ENCODE data around the gene PLEKHN1. TPM values are rescaled to one million over a fixed set of nuclear protein-coding genes. Genes with fewer than 3 reads are reported as not detected.
"Not testable (repeated sequence)": the region's sequence is repeated elsewhere in the genome, so short reads cannot be mapped to it uniquely, and the experiment has no call there.

The PLEKHN1 gene
- total RNA-seq, 4 donors from 2014 or later = 0.14 to 1.4 TPM; not detected in 2

DNA sequence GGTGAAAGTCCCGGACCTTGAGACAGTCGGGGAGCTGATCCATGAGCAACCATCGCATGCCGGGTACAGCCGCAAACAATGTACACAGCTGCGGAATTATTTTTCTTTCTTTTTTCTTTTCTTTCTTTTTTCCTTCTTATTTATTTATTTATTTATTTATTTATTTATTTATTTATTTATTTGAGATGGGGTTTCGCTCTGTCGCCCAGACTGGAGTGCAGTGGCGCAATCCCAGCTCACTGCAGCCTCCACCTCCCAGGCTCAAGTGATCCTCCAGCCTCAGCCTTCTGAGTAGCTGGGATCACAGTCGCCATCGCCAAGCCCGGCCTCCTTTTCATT is 18.2 kb downstream of the PLEKHN1 start:
- DNase-seq = no peak
- H3K9me3 ChIP-seq = no peaks in the 10 kb centered on the region
- in situ Hi-C loops (cut with MboI; ENCODE audit: low pct_ligation_motif_present in 1 of 4, low pct_unique_long_range_greater_than_20kb in 1 of 4, low sequenced_read_pairs in 3 of 4) (no loop called here), intact Hi-C loops (cut with DNase I; ENCODE audit: low total_unique reads) (no loop called here)
- 11 to 36% methylated on average over 7 to 12 of the region's 12 CpGs for WGBS, 2 donors (ENCODE audit: low coverage in 1 of 2)
- no peak overlapping the region for H3K27ac ChIP-seq
- H3K4me3 ChIP-seq = no peak overlapping the region
- H3K27me3 ChIP-seq = peaks cover 75% of the 10 kb centered on the region
- TF ChIP-seq EP300 (IDR thresholded peaks at IDR 0.05; ENCODE audit: low read depth) (no peak), POLR2AphosphoS5 (IDR thresholded peaks at IDR 0.05) (no peak), CTCF (IDR thresholded peaks at IDR 0.05) (peak in 2 of 5 experiments; percentile 20 to 23)
- no peaks in the 10 kb centered on the region for H3K36me3 ChIP-seq
- H3K4me1 ChIP-seq = peaks cover 0 to 6% (median 2%) of the 10 kb centered on the region in 4 donors

- no peaks in the 10 kb centered on the region for H3K9me3 ChIP-seq
- no peaks in the 10 kb centered on the region for H3K36me3 ChIP-seq
- peaks cover 0 to 6% (median 2%) of the 10 kb centered on the region in 4 donors for H3K4me1 ChIP-seq
- 71 to 72% methylated on average over 3 to 13 of the region's 13 CpGs for WGBS, 2 donors (ENCODE audit: low coverage in 1 of 2)
- H3K4me3 ChIP-seq = no peak overlapping the region
- no peak overlapping the region for H3K27ac ChIP-seq
- in situ Hi-C loops (cut with MboI; ENCODE audit: low pct_ligation_motif_present in 1 of 4, low pct_unique_long_range_greater_than_20kb in 1 of 4, low sequenced_read_pairs in 3 of 4) (no loop called here), intact Hi-C loops (cut with DNase I; ENCODE audit: low total_unique reads) (no loop called here)
- H3K27me3 ChIP-seq = peaks cover 81% of the 10 kb centered on the region
- no peak for DNase-seq
- TF ChIP-seq EP300 (IDR thresholded peaks at IDR 0.05; ENCODE audit: low read depth) (no peak), CTCF (IDR thresholded peaks at IDR 0.05) (no peak), POLR2A (IDR thresholded peaks at IDR 0.05) (no peak), POLR2AphosphoS5 (IDR thresholded peaks at IDR 0.05) (no peak)
Observed at GRCh38 chr1:985126-985525, 18.8 kb downstream of the PLEKHN1 start.

DNA sequence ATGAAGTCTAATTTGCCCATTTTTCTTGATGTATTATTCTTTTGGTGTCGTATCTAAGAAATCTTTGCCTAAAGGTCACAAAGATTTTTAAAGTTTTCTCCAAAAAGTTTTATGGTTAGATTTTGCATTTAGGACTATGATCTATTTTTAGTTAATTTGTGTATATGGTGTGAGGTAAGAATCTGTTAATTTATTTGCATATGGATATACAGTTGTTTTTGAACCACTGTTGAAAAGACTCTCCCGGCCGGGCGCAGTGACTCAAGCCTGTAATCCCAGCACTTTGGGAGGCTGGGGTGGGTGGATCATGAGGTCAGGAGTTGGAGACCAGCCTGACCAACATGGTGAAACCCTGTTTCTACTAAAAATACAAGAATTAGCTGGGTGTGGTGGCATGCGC is 21.8 kb downstream of the PLEKHN1 start:
- H3K36me3 ChIP-seq; H3K27ac ChIP-seq; DNase-seq; H3K4me1 ChIP-seq; H3K4me3 ChIP-seq; in situ Hi-C loops (cut with MboI; ENCODE audit: low pct_ligation_motif_present in 1 of 4, low pct_unique_long_range_greater_than_20kb in 1 of 4, low sequenced_read_pairs in 3 of 4): not testable (repeated sequence)
- peaks cover 8 to 10% of the 10 kb centered on the region in 2 donors for H3K9me3 ChIP-seq
- WGBS, 2 donors (ENCODE audit: low coverage in 1 of 2) = 67 to 87% methylated on average over 4 to 5 of the region's 5 CpGs
- intact Hi-C loops (cut with DNase I; ENCODE audit: low total_unique reads) = loop anchor here (1.0 kb wide), 1 partner anchor 75 kb away; no protein-coding TSS in a partner anchor
- H3K27me3 ChIP-seq = peaks cover 67% of the 10 kb centered on the region

- H3K4me3 ChIP-seq; in situ Hi-C loops (cut with MboI; ENCODE audit: low pct_ligation_motif_present in 1 of 4, low pct_unique_long_range_greater_than_20kb in 1 of 4, low sequenced_read_pairs in 3 of 4): not testable (repeated sequence)
- WGBS, 2 donors (ENCODE audit: low coverage in 1 of 2) = 62 to 83% methylated on average over 2 to 6 of the region's 6 CpGs
Observed at GRCh38 chr1:991275-991674, 25.0 kb downstream of the PLEKHN1 start.

DNA sequence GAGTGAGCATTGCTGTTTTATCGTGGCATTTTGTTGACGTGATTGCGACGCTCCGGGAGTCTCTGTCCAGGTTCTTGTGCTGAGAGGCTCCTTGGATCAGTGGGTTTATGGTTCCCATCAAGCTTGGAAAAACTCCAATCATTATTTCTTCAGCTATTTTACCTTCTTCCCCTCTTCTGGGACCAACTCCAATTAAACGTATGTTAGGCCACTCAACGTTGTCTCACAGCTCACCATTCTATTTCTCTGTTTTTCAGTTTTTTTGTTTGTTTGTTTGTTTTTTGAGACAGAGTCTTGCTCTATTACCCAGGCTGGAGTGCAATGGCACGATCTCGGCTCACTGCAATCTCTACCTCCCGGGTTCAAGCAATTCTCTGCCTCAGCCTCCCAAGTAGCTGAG is 25.6 kb downstream of the PLEKHN1 start:
- H3K27me3 ChIP-seq = peaks cover 50% of the 10 kb centered on the region
- no peaks in the 10 kb centered on the region for H3K36me3 ChIP-seq
- H3K9me3 ChIP-seq = peaks cover 8 to 10% of the 10 kb centered on the region in 2 donors
- TF ChIP-seq CTCF (IDR thresholded peaks at IDR 0.05) = no peak
- TF ChIP-seq POLR2AphosphoS5 (IDR thresholded peaks at IDR 0.05) = no peak
- TF ChIP-seq EP300 (IDR thresholded peaks at IDR 0.05; ENCODE audit: low read depth) = no peak
- TF ChIP-seq POLR2A (IDR thresholded peaks at IDR 0.05) = no peak
- in situ Hi-C loops (cut with MboI; ENCODE audit: low pct_ligation_motif_present in 1 of 4, low pct_unique_long_range_greater_than_20kb in 1 of 4, low sequenced_read_pairs in 3 of 4) (no loop called here), intact Hi-C loops (cut with DNase I; ENCODE audit: low total_unique reads) (no loop called here)
- WGBS, 2 donors (ENCODE audit: low coverage in 1 of 2) = 94 to 98% methylated on average over 8 to 10 of the region's 10 CpGs
- peaks cover 0 to 6% (median 2%) of the 10 kb centered on the region in 4 donors for H3K4me1 ChIP-seq
- H3K27ac ChIP-seq = no peak overlapping the region
- no peak overlapping the region for H3K4me3 ChIP-seq
- no peak for DNase-seq

More at GRCh38 chr1:991275-991674, 25.0 kb downstream of the PLEKHN1 start:
- intact Hi-C loops (cut with DNase I; ENCODE audit: low total_unique reads); H3K36me3 ChIP-seq; DNase-seq; H3K27ac ChIP-seq; H3K4me1 ChIP-seq: not testable (repeated sequence)
- peaks cover 50% of the 10 kb centered on the region for H3K27me3 ChIP-seq
- peaks cover 8 to 10% of the 10 kb centered on the region in 2 donors for H3K9me3 ChIP-seq

All from transverse colon (tissue), 4 donors.